SK-N-SH treated with all-trans-retinoic acid at 6 μM for 48 hours (cell line): ENCODE results near the gene DCP2.

Experiments used
- ARNTL ChIP-seq: fragments of 450-650 bp; formaldehyde crosslinking; IDR thresholded peaks from 2 replicates; pipeline ENCODE4 v1.5.0; 2020; ENCODE audit warnings: low read depth, mild to moderate bottlenecking, moderate library complexity, borderline replicate concordance
- BACH2 ChIP-seq: fragments of 250-450 bp; sonication (Bioruptor Pico); IDR thresholded peaks from 2 replicates; pipeline ENCODE4 v1.9.0; 2021; ENCODE audit warnings: mild to moderate bottlenecking, borderline replicate concordance
- CSDC2 ChIP-seq: fragments of 250-450 bp; sonication (Bioruptor Pico); IDR thresholded peaks from 2 replicates; pipeline ENCODE4 v1.5.0; 2020; ENCODE audit warnings: mild to moderate bottlenecking, moderate library complexity
- GLIS3 ChIP-seq: fragments of 250-450 bp; sonication (Bioruptor Pico); IDR thresholded peaks from 2 replicates; pipeline ENCODE4 v1.5.0; 2020; ENCODE audit warnings: mild to moderate bottlenecking, moderate library complexity
- ISL1 ChIP-seq: fragments of 250-450 bp; sonication (Bioruptor Pico); IDR thresholded peaks from 2 replicates; pipeline ENCODE4 v2.1.2; 2022; ENCODE audit warnings: mild to moderate bottlenecking, moderate library complexity
- OSR1 ChIP-seq: fragments of 250-450 bp; sonication (Bioruptor Pico); IDR thresholded peaks from 2 replicates; pipeline ENCODE4 v1.8.0; 2022; ENCODE audit warnings: moderate library complexity, mild to moderate bottlenecking, inconsistent platforms
- PATZ1 ChIP-seq: fragments of 250-450 bp; sonication (Bioruptor Pico); IDR thresholded peaks from 2 replicates; pipeline ENCODE4 v1.8.0; 2020; ENCODE audit warnings: mild to moderate bottlenecking, moderate library complexity, borderline replicate concordance
- POU6F1 ChIP-seq: fragments of 250-450 bp; sonication (Bioruptor Pico); IDR thresholded peaks from 2 replicates; pipeline ENCODE4 v1.8.0; 2021; ENCODE audit warnings: low read depth, mild to moderate bottlenecking, moderate library complexity, borderline replicate concordance
- TCF4 ChIP-seq: fragments of 250-450 bp; sonication (Bioruptor Pico); IDR thresholded peaks from 2 replicates; pipeline ENCODE4 v1.8.0; 2021; ENCODE audit warnings: mild to moderate bottlenecking, moderate library complexity, borderline replicate concordance
- TOX ChIP-seq: fragments of 250-450 bp; sonication (Bioruptor Pico); IDR thresholded peaks from 2 replicates; pipeline ENCODE4 v1.8.0; 2021; ENCODE audit warnings: mild to moderate bottlenecking, moderate library complexity, borderline replicate concordance
- TSHZ2 ChIP-seq: fragments of 250-450 bp; sonication (Bioruptor Pico); IDR thresholded peaks from 2 replicates; pipeline ENCODE4 v1.5.0; 2020; ENCODE audit warnings: mild to moderate bottlenecking, moderate library complexity
- ZFP30 ChIP-seq: fragments of 450-650 bp; formaldehyde crosslinking; IDR thresholded peaks from 2 replicates; pipeline ENCODE4 v1.5.0; 2022; ENCODE audit warnings: mild to moderate bottlenecking, moderate library complexity
- ZNF565 ChIP-seq: fragments of 450-650 bp; formaldehyde crosslinking; conservative IDR thresholded peaks from 2 replicates; pipeline ENCODE4 v1.5.0; 2020; ENCODE audit warnings: low read depth, mild to moderate bottlenecking, moderate library complexity
- ZNF8 ChIP-seq: fragments of 450-650 bp; formaldehyde crosslinking; IDR thresholded peaks from 2 replicates; pipeline ENCODE4 v1.5.0; 2020; ENCODE audit warnings: mild to moderate bottlenecking, moderate library complexity

- TF ChIP-seq BACH2: no peak
- no peak for TF ChIP-seq ZNF8
- TF ChIP-seq OSR1 (CRISPR knock-in tag): no peak
- no peak for TF ChIP-seq ISL1 (CRISPR knock-in tag)
- no peak for TF ChIP-seq ZNF565 (CRISPR knock-in tag)
- no peak for TF ChIP-seq GLIS3 (CRISPR knock-in tag)
- TF ChIP-seq TCF4 (CRISPR knock-in tag): no peak
- TF ChIP-seq TSHZ2: no peak
- no peak for TF ChIP-seq PATZ1 (CRISPR knock-in tag)
- no peak for TF ChIP-seq POU6F1
- no peak for TF ChIP-seq TOX (CRISPR knock-in tag)
- TF ChIP-seq CSDC2 (CRISPR knock-in tag): no peak
- no peak for TF ChIP-seq ARNTL (CRISPR knock-in tag)
- no peak for TF ChIP-seq ZFP30 (CRISPR knock-in tag)
Measured at GRCh38 chr5:112951124-112951702, 25.4 kb upstream of the DCP2 start.
